Stimulated activated CD4-positive, alpha-beta T cell treated with anti-CD3 and anti-CD28 coated beads, Interleukin-4, amount 100 ng/mL, for 48 hours (primary cell): Measurements from ENCODE around the gene VIL1.

Experiments used
- DNase-seq, 2 donors: peaks; one replicate each; pipeline ENCODE4 v3.0.0-alpha.2; 2020; ENCODE audit warnings: low read depth in 2 of 2

Gene VIL1

GRCh38 chr2:218395090-218395444 lies 23.9 kb upstream of the VIL1 start:
- no peak for DNase-seq

DNA sequence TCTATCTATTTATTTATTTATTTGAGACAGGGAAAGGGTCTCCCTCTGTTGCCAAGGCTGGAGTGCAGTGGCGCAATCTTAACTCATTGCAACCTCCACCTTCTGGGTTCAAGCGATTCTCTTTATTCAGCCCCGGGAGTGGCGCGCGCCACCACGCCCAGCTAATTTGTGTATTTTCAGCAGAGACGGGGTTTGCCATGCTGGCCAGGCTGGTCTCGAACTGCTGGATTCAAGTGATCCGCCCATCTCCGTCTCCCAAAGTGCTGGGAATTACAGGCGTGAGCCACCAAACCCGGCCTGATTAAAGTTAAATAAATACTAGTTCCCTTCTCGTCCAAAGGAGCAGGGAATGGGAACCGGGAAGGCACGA lies 23.5 kb upstream of the VIL1 start:
- DNase-seq: no peak

GRCh38 chr2:218395826-218396687 lies 22.9 kb upstream of the VIL1 start:
- peak; percentile 90 for DNase-seq

- peak; percentile 33 to 42 for DNase-seq
These were observed 22.0 kb upstream of the VIL1 start for GRCh38 chr2:218396688-218397462.

DNA sequence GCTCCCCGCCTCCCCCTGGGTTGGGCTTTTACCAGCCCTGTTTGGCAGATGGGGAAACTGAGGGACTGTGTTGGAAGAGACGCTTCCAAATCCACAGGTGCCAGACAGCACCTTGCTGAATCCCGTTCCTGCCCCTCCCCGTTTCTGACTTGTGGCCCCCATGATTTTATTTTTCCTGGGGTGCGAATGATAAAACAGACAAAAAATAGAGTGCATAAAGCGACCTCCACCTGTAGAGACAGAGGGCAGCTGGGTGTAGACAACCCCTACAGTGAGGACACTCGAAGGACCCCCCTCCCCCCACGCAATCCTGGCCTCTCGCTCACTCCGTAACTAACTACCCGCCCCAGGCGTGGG lies 21.5 kb upstream of the VIL1 start:
- DNase-seq: no peak

- peak in 1 of 2 donors; percentile 44 for DNase-seq
These were observed 21.0 kb upstream of the VIL1 start for GRCh38 chr2:218397820-218398436.

DNA sequence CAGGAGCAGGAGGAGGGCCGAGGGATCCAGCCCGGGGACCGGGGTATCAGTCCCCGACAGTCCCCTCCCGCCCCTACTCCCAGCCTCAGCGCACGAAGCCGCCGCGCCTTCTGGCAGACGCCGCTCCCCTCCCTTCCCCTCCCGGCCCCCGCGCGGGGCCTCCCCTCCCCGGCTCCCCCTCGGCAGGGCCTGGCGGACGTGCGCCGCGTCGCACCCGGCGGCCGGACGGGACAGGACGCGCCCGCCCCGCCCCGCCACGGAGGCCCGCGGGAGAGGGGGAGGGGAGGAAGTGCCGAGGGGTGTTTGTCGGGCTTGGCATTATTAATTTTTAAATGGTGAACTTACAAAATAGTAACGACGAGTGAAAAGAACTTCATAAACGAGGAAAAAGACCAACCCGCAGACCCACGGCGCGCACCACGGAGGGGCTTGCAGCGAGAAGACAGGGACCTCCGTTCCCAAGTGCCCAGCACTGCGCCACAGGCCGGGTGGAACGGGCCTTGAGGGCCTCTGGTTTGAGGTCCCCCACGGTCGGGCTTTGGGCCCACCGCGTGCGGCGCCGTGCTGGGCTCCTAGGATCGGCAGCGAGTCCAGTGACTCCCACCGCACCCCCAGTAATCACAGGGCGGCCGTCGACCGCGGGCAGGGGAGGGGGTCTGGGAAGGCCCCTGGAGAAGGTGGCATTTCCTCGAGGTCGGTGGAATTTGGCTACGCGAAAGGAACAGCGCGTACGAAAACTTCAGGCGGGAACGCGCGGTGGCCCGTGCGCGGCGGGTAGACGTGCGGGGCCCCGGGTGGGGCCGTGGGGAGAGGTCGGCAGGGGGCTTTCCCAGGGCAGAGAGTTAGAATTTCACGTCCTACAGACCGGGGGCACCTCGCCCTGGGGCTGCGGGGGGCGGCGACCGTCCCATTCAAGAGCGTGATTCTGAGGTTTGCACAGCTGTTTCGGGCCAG lies 20.2 kb upstream of the VIL1 start:
- peak; percentile 51 to 56 for DNase-seq

DNA sequence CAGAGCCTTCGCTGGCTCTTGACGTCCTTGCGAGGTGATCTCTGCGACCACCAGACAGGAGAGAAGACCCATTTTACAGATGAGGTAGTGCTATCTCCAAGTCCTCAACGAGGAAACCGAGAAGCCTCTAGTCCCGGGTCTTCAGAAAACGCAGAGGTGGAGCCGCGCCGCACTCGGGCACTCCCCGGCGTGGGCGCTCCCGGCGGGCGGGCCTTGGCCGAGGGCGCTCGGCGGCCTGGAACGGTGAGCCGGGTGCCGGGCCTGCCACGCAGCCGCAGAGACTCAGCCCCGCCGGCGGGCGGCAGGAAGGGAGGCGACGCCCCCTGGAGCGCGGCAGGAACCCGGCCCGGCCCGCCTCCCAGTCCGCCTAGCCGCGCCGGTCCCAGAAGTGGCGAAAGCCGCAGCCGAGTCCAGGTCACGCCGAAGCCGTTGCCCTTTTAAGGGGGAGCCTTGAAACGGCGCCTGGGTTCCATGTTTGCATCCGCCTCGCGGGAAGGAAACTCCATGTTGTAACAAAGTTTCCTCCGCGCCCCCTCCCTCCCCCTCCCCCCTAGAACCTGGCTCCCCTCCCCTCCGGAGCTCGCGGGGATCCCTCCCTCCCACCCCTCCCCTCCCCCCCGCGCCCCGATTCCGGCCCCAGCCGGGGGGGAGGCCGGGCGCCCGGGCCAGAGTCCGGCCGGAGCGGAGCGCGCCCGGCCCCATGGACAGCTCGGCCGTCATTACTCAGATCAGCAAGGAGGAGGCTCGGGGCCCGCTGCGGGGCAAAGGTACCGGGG lies 19.3 kb upstream of the VIL1 start, which contains the start of gene CTDSP1:
Gene CTDSP1, plus strand, starts transcription at position 478 of the 776 bp plus-strand sequence. Its CDS starts 223 bp downstream, at position 701.
- peak; percentile 84 to 87 for DNase-seq

DNA sequence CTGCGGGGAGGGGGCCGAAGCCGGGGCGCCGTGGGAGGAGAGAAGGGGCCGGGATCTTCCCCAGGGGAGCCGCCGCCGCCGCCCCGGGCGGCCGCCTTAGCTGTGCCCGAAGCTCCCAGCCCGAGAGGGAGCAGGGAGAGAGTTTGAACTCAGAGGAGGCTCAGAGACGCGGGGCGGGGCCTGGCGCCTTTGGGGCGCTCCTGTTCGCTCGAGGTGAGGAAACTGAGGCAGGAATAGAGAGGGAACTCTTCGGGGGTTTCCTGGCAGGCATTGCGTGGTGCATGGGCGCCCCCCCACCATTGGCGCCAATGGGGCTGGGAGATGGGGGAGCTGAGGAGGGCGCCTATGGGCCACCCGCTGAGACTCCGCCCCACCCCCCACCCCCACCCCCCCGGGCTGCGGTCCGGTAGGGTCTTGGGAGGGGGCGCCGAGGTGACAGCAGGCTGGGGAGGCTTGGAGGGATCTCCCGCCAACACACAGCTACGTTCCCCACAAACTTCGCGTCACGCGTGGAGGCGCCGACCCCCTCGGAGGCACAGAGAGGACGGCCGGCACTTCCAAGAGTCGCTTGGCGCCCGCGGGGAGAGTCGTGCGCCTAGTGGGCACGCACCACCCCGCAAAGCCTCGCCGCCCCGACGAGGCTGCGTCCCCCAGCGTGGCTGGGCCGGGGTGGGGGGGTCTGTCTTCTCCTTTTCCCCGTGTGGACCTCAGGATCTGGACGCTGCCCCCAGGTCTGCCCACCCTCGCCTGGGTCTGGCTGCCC lies 18.6 kb upstream of the VIL1 start:
- DNase-seq: peak; percentile 22 to 32

- no peak for DNase-seq
These were observed 17.7 kb upstream of the VIL1 start for GRCh38 chr2:218400930-218401881.

DNA sequence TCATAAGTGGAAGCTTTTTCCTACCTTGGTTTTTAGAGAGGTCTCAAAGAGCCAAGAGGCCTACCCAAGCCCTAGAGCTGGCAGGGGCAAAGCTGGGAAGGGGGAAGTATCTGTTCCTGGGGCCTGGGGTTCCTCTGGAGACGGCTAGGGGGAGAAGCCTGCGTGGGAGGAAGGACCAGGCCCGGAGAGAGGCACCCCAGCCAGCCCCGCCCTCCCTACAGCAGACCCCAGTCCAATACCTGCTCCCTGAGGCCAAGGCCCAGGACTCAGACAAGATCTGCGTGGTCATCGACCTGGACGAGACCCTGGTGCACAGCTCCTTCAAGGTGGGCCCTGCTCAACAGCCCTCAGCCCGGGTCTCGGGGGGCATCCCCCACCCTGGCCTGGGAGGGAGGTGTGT lies 17.0 kb upstream of the VIL1 start:
- DNase-seq: no peak

DNA sequence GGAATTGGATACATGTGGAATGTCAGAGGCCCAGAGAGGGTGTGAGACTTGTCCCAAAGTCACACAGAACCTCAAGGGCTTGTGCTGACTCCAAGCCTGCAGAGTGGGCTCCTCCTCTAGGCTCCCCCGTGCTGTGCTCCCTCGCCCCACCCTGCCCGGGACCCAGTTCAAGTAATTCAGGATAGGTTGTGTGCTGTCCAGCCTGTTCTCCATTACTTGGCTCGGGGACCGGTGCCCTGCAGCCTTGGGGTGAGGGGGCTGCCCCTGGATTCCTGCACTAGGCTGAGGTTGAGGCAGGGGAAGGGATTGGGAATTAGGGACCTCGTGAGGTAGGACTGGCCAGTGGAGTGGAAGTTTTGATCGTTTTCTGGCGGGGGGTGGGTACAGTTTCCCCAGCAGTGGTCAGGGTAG lies 16.4 kb upstream of the VIL1 start:
- DNase-seq: no peak

- DNase-seq: no peak
These were observed 16.0 kb upstream of the VIL1 start for GRCh38 chr2:218402911-218403411.

DNA sequence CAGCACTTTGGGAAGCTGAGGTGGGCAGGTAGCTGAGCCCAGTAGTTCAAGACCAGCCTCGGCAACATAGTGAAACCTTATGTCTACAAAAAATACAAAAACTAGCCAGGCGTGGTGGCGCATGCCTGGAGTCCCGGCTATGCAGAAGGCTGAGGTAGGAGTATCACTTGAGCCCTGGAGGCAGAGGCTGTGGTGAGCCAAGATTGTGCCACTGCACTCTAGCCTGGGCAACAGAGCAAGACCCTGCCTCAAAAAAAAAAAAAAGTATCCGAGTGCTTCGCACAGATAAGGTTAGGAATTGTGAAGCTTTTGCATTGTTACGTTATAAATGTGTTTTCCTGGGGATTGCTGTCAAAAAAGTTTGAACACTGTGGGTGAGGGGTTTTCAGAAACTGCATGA lies 15.1 kb upstream of the VIL1 start:
- DNase-seq: no peak

- DNase-seq: no peak
These were observed 14.4 kb upstream of the VIL1 start for GRCh38 chr2:218404351-218405085.

- DNase-seq: no peak
These were observed 13.7 kb upstream of the VIL1 start for GRCh38 chr2:218405086-218405745.

DNA sequence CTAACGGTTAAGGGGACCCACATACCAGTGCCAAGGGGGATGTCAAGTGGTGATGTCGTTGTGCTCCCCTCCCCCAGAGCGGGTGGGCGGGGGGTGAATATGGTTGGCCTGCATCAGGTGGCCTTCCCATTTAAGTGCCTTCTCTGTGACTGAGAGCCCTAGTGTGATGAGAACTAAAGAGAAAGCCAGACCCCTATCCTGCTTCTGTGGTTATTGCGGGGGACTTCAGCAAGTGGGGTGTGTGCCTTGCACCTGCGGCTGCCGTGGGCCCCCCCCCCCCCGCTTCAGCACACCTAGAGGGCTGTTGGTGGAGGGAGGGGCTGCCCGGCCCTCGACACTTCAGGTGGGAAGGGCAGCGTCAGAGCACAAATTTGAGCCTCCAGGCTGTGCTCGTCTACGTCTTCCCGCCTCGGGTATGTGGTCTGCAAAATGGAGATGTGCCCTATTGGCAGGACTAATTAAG lies 13.1 kb upstream of the VIL1 start:
- peak in 1 of 2 donors; percentile 8 for DNase-seq
